Calu3 (cell line): ENCODE data around the gene ASTN2. TPM values are rescaled to one million over a fixed set of nuclear protein-coding genes. Genes with fewer than 3 reads are reported as not detected.

Experiments
- BruUV-seq: library from RNA; stranded (reverse); fragments of 400-500 nt; replicated peaks from 2 replicates; lab custom pipeline; 2021; lab: Mats Ljungman, UMichigan
- CTCF ChIA-PET: fragments of 300-600 bp; sonication (Branson Sonifier 250); formaldehyde crosslinking; loops from one replicate; lab custom pipeline; 2022; ENCODE audit warnings: antibody characterized with exemption; lab: Charles Lee
- DNase-seq: peaks from one replicate; pipeline ENCODE4 v3.0.0; 2022
- H3K27ac Mint-ChIP-seq: one replicate; pipeline ENCODE4 v1.8.0; 2022; ENCODE audit warnings: mixed read lengths; ENCODE audit not compliant: unreplicated experiment
- H3K27me3 Mint-ChIP-seq: one replicate; pipeline ENCODE4 v1.8.0; 2022; ENCODE audit warnings: mixed read lengths; ENCODE audit not compliant: unreplicated experiment
- H3K36me3 Mint-ChIP-seq: one replicate; pipeline ENCODE4 v1.8.0; 2022; ENCODE audit warnings: mild to moderate bottlenecking, moderate library complexity, mixed read lengths; ENCODE audit not compliant: insufficient read depth, unreplicated experiment
- H3K4me1 Mint-ChIP-seq: one replicate; pipeline ENCODE4 v1.8.0; 2022; ENCODE audit warnings: mild to moderate bottlenecking, low read depth, mixed read lengths; ENCODE audit not compliant: unreplicated experiment
- H3K4me3 Mint-ChIP-seq: one replicate; pipeline ENCODE4 v1.8.0; 2022; ENCODE audit warnings: mild to moderate bottlenecking, low read depth, moderate library complexity, mixed read lengths; ENCODE audit not compliant: unreplicated experiment
- H3K9me3 Mint-ChIP-seq: one replicate; pipeline ENCODE4 v1.8.0; 2022; ENCODE audit warnings: low read depth, mixed read lengths; ENCODE audit not compliant: unreplicated experiment
- intact Hi-C: fragments of 100-400 bp; cut with micrococcal nuclease; formaldehyde crosslinking; loops from one replicate; pipeline ENCODE4 v1.10.0; 2022; ENCODE audit not compliant: unreplicated experiment
- total RNA-seq: library from RNA; stranded (reverse); gene quantifications from 2 replicates; pipeline ENCODE4 v1.2.3, GENCODE V29; 2022
- TF ChIP-seq, protein P1 (sequence below): fragments of 200-600 bp; IDR thresholded peaks from one replicate; pipeline ENCODE4 v1.8.0; 2022; ENCODE audit warnings: antibody characterized with exemption; ENCODE audit not compliant: unreplicated experiment

ASTN2 gene
- total RNA-seq, 1 experiment from 2014 or later = 1.7 TPM

DNA sequence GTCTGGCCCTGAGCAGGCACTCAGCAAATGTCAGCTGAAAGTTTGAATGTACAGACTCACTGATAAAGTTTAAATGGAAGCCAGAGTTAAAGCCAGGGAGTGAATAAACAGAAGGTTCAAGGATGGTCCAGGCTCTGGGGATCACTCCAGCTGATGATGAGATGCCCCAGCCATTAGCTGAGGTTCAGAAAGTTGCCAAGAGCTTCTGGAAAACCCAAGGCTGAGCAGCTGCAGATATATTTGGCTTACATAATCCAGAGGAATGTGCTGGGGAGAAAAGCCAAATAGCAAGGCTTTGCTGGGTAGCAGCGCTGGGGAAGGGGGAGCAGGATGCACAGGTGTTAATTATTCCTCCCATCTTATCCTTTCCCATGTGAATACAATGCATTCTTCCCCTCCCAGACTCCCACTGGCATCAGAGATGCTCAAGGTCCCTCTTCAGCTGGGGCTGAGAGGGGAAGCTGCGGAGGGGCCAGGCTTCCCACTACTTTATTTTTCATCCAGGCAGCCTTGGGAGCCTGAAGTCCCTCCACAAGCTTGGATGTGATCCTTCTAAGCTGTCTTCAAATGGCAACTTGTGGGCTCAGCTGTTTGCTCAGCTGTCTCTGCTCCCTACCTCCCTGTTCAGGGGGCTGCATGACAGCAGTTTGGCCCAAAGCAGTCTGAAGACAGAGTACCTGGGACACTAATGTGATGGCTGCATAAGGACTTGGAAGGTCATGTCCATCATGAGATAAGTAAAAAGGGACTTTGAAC is 386.6 kb downstream of the ASTN2 start:
- intact Hi-C loops = no loop called here
- Mint-ChIP-seq H3K27ac (no peak overlapping the region), H3K4me1 (no peaks in the 10 kb centered on the region), H3K4me3 (no peak overlapping the region), H3K36me3 (no peaks in the 10 kb centered on the region), H3K9me3 (peaks cover 9% of the 10 kb centered on the region), H3K27me3 (no peaks in the 10 kb centered on the region)
- CTCF ChIA-PET = no interaction called here
- DNase-seq = no peak
- no TSS peak for BruUV-seq
- TF ChIP-seq, protein P1, sequence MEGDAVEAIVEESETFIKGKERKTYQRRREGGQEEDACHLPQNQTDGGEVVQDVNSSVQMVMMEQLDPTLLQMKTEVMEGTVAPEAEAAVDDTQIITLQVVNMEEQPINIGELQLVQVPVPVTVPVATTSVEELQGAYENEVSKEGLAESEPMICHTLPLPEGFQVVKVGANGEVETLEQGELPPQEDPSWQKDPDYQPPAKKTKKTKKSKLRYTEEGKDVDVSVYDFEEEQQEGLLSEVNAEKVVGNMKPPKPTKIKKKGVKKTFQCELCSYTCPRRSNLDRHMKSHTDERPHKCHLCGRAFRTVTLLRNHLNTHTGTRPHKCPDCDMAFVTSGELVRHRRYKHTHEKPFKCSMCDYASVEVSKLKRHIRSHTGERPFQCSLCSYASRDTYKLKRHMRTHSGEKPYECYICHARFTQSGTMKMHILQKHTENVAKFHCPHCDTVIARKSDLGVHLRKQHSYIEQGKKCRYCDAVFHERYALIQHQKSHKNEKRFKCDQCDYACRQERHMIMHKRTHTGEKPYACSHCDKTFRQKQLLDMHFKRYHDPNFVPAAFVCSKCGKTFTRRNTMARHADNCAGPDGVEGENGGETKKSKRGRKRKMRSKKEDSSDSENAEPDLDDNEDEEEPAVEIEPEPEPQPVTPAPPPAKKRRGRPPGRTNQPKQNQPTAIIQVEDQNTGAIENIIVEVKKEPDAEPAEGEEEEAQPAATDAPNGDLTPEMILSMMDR = no peak

DNA sequence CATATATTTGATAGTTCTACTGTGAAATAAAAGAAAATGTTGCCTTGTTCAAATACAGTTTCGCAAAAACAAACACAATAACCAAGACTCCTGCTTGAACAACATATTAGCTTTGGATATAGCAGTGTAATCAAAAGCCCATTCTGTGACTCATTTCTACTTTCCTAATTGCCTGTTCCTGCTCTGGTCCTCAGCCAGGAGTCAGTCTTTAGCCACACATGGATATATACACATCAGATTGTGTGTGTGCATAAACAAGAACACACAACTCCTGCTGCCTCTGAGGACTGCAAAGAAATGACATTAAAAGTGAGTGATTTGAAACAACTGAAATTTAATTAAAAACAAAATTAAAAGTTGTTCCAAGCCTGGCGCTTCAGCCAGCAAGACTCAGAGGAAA is 393.0 kb downstream of the ASTN2 start:
- CTCF ChIA-PET = no interaction called here

DNA sequence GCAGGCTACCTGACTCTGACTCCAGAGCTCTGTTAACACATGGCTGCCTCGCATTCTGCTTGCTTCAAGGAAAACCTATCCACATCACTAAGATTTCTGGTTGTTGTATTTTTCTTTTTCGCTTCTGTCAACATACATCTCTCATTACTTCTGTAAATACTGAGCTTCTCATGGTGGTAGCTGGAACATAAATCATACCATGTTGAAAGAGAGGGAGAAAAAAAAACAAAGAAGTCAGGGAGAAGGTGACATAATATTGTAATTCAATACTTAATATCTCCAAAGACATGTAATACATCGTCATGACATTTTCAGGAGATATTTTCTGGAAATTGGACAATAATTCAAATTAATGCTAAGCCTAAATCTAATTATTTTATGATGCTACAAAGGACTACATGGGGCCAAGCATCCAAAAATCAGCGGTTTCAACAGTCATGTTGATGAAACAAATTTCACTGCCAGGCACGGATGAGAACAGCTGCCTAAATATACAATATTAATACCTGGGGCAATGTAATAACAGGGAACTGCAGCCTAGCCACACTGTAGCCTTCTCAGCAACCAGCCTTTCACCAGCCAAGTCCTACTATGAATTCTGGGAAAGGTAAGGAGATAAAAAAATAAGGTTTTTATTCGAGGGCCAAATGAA is 395.8 kb downstream of the ASTN2 start:
- intact Hi-C loops = no loop called here
- no peak for DNase-seq
- CTCF ChIA-PET = no interaction called here
- no peaks in the 10 kb centered on the region for H3K27me3 Mint-ChIP-seq
- no TSS peak for BruUV-seq
- H3K4me3 Mint-ChIP-seq = no peak overlapping the region
- TF ChIP-seq, protein P1 = no peak
- H3K36me3 Mint-ChIP-seq = no peaks in the 10 kb centered on the region
- H3K4me1 Mint-ChIP-seq = no peaks in the 10 kb centered on the region
- H3K9me3 Mint-ChIP-seq = peaks cover 5% of the 10 kb centered on the region
- no peak overlapping the region for H3K27ac Mint-ChIP-seq

More for the DNA sequence above, 393.0 kb downstream of the ASTN2 start:
- DNase-seq = no peak
- TF ChIP-seq, protein P1 = no peak
- no peaks in the 10 kb centered on the region for H3K4me1 Mint-ChIP-seq
- no TSS peak for BruUV-seq
- no peak overlapping the region for H3K4me3 Mint-ChIP-seq
- no peaks in the 10 kb centered on the region for H3K36me3 Mint-ChIP-seq
- H3K27ac Mint-ChIP-seq = no peak overlapping the region
- peaks cover 2% of the 10 kb centered on the region for H3K9me3 Mint-ChIP-seq
- H3K27me3 Mint-ChIP-seq = no peaks in the 10 kb centered on the region
- intact Hi-C loops = no loop called here

DNA sequence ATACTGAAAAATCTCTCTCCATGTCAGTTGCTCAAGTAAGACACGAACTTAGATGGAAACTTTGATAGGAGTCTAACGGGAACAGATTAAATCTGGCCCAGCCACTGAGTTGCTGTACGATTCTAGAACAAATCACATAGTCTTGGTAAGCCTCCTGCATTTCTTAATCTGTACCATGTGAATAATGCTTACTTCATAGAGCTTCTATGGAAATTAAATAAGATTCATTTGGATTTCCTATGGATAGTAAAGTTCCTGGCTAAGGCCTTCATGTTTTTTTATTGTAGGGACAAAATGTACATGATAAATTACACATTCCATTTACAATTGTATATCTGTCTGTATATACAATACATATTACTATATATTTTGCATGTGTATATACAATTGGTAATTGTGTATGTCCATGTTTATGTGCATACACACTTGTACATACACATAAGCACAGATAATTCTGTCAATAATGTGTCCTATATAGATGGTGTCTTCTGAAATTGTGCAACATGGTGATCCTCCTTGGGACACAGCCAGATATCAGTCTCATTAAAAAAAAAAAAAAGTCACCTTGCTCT is 397.4 kb downstream of the ASTN2 start:
- H3K4me1 Mint-ChIP-seq = no peaks in the 10 kb centered on the region
- H3K27ac Mint-ChIP-seq = no peak overlapping the region
- no peaks in the 10 kb centered on the region for H3K27me3 Mint-ChIP-seq
- H3K36me3 Mint-ChIP-seq = no peaks in the 10 kb centered on the region
- peaks cover 7% of the 10 kb centered on the region for H3K9me3 Mint-ChIP-seq
- BruUV-seq = no TSS peak
- TF ChIP-seq, protein P1 = no peak
- intact Hi-C loops = no loop called here
- no peak overlapping the region for H3K4me3 Mint-ChIP-seq
- no peak for DNase-seq
- CTCF ChIA-PET = no interaction called here
